ENCODE results near the gene PGPEP1.
"Not testable (repeated sequence)": the region's sequence is repeated elsewhere in the genome, so short reads cannot be mapped to it uniquely, and the experiment has no call there.

Gene PGPEP1

DNA sequence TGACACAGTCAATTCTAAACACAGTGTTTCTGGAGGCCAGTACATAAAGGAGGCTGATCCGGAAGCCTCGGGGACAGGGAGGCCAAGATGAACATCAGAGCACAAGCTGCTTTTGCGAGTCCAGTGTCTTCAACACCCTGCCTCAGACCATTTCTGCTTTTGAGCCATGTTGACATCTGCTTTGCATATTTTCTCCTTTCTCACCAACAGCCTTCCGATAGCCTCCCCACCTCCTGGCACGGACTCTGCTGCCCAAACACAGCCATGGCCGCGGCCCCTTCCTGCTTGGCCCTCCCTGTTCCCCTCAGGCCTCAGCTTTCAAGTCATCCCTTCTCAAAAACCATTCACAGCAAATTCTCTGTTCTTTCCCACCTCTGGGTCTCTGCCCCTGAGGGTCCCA, 53.4 kb downstream of the PGPEP1 start:
- ATAC-seq = no peak

- no peak for ATAC-seq
These were observed 56.3 kb downstream of the PGPEP1 start for GRCh38 chr19:18396471-18397241.

- peak in 1 of 2 donors; percentile 41 for ATAC-seq
These were observed 57.1 kb downstream of the PGPEP1 start, which contains the start of gene LRRC25 for GRCh38 chr19:18397242-18398202. Gene LRRC25 (minus strand): TSS chr19:18397622. CDS start chr19:18396963, 659 bp downstream.

DNA sequence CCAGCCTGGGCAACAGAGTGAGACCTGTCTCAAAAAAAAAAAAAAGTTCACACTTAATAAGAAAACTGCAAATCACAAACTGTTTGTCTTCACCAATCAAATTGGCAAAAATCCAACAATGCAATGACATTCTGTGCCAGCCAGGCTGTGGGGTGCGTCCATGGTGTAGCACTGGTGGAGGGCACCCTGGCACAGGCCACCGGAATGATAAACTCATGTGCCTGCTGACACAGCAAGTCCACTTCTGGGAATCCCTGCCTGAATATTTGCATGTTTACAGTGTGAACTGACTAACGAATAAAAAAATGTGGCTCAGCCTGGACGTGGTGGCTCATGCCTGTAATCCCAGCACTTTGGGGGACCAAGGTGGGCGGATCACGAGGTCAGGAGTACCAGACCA, 58.6 kb downstream of the PGPEP1 start:
- ATAC-seq = no peak

GRCh38 chr19:18401580-18402112, 61.2 kb downstream of the PGPEP1 start:
- peak in 1 of 2 donors; percentile 36 for ATAC-seq

DNA sequence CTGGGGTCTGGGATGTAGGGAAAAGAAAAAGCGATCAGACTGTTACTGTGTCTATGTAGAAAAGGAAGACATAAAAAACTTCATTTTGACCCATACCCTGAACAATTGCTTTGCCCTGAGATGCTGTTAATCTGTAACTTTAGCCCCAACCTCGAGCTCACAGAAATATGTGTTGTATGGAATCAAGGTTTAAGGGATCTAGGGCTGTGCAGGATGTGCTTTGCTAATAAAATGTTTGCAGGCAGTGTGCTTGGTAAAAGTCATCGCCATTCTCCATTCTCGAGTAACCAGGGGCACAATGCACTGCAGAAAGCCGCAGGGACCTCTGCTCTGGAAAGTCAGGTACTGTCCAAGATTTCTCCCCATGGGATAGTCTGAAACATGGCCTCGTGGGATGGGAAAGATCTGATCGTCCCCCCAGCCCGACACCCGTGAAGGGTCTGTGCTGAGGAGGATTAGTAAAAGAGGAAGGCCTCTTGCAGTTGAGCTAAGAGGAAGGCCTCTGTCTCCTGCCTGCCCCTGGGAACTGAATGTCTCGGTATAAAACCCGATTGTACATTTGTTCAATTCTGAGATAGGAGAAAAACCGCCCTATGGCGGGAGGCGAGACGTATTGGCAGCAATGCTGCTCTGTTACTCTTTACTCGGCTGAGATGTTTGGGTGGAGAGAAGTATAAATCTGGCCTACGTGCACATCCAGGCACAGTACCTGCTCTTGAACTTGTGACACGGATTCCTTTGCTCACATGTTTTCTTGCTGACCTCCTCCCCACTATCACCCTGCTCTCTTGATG, 62.3 kb downstream of the PGPEP1 start:
- ATAC-seq = not testable (repeated sequence)

- ATAC-seq = not testable (repeated sequence)
These were observed 65.4 kb downstream of the PGPEP1 start for GRCh38 chr19:18405754-18406153.

- ATAC-seq = no peak
These were observed 66.4 kb downstream of the PGPEP1 start for GRCh38 chr19:18406749-18407148.

GRCh38 chr19:18408053-18408476, 67.7 kb downstream of the PGPEP1 start:
- ATAC-seq = peak; percentile 14 to 17

DNA sequence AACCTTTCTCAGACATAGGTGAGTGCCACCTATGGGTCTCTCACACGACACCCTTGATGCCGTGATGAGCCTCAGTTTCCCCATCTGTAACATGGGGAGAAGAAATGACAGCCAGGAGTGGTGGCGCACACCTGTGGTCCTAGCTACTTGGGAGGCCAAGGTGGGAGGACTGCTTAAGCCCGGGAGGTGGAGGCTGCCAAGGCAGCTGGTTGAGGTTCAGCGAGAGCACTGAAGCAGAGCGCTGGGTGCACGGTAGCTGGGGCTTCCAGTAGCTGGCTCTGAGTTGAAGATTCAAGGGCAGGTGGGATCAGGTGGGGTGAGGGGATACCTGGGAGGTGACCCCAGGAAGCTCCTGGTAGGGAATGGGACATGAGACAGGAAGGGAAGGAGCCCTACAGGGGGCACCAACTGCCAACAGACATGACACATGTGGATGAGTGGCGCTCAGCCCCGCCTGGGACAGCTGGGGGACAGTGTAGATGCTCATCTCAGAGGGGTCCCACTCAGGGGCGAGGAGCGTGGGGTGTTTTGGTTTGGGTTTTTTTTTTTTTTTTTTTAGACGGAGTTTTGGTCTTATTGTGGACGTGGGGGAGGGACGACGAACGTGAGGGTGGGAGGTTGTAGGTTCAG, 72.3 kb downstream of the PGPEP1 start:
- no peak for ATAC-seq

- no peak for ATAC-seq
These were observed 74.2 kb downstream of the PGPEP1 start for GRCh38 chr19:18414504-18415177.

DNA sequence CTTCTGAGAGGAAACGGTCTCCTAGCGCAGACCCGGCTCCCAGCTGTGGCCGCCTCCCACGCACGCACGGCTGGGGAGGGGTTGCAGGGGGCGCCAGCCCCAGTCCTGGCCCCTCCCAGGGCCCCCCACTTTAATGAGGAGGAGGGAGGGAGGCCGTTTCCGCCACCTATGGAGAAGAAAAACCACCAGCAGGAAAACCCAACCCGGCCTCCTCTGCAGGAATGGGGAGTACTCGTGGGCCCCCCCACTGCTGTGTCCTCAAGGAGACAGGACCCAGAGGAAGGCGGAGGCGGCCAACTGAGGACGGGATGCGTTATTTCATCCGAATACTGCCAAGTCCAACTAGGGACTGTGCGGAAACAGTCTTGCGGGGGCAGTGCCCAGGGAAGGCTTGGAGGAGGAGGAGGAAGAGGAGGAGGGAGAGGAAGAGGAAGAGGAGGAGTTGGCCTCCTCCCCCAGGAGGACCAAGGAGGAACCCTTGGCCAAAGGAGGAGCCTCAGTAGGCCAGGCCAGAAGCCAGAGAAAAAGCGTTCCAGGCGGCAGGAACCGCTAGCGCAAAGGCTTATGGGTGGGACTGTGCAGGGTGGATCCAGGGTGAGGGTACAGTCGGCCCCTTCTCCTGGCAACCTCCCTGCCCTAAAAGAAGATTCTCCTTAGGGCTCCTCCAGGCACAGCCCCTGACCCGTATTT, 74.9 kb downstream of the PGPEP1 start:
- ATAC-seq = no peak

GRCh38 chr19:18416778-18417249, 76.4 kb downstream of the PGPEP1 start:
- ATAC-seq = peak; percentile 4 to 5

DNA sequence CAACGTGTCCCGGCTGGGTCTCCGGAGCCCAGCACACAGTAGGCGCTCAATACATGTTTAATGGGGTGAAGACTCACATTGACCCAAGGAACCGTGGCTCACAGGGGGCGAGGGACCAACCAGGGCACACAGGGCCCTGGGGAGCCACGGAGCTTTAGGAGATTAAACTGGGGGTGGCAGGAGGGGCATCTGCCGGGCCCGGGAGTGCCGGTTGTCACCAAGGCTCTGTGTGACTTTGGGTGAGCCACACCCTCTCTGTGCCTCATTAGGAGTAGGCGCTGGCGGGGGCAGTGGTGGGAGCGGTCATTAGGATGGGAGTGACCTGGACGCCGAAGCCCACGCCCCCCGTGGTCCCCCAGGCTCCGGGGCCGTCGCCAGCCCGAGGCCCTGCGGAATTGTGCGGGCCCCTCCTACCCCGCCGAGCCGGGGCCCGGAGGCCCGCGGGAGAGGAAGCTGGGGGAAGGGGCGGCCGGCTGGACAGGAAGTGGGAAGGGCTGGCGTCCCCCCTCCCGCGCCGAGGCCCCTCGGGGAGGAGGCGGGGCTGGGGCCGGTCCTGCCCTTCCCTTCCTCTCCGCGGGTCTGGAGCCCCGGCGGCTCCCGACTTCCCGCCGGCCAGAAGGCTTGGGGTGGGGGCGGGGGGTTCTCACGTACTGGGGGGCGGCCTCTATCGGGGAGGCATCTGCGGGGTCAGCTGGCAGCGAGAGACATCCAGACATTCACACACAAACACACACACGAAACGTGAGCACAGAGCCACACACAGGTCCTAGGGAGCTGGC, 77.0 kb downstream of the PGPEP1 start:
- no peak for ATAC-seq

GRCh38 chr19:18418029-18418482, 77.7 kb downstream of the PGPEP1 start:
- no peak for ATAC-seq

- ATAC-seq = peak; percentile 16 to 18
These were observed 78.2 kb downstream of the PGPEP1 start for GRCh38 chr19:18418483-18419194.

- ATAC-seq = peak; percentile 61 to 64
These were observed 78.8 kb downstream of the PGPEP1 start, which contains the start of gene SSBP4 for GRCh38 chr19:18419195-18419698. Gene SSBP4 (plus strand): TSS chr19:18419398. CDS start chr19:18419649, 251 bp downstream.
